CD4-positive, alpha-beta T cell treated with Interleukin-4 for 1 hour (primary cell): ENCODE measurements around the gene MCAM.
A peak's percentile ranks its signal among the peaks of the same experiment; 100 is the strongest.

Experiments used
- DNase-seq, 2 donors: peaks; one replicate each; pipeline ENCODE4 v3.0.0-alpha.2; 2020 to 2022

Gene MCAM

GRCh38 chr11:119344291-119345010 is 27.5 kb upstream of the MCAM start:
- no peak for DNase-seq

DNA sequence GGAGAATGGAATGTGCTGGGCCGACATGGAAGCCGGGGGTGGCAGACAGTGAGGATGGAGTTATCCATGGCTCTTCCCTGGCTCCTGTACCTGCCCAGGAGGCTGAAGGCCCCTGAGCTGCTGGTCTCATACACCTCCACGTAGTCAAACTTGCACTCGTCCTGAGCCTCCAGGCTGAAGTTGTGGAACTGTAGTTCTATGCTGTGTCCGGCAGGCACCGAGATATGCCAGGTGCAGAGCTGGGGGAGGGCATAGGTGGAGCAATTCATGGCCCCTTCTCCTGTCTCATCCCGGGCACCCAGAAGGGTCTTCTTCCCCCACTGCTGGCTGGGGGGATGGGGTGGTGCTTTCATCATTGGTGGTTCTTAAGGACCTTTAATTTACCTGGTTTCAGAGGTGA is 26.8 kb upstream of the MCAM start:
- no peak for DNase-seq

DNA sequence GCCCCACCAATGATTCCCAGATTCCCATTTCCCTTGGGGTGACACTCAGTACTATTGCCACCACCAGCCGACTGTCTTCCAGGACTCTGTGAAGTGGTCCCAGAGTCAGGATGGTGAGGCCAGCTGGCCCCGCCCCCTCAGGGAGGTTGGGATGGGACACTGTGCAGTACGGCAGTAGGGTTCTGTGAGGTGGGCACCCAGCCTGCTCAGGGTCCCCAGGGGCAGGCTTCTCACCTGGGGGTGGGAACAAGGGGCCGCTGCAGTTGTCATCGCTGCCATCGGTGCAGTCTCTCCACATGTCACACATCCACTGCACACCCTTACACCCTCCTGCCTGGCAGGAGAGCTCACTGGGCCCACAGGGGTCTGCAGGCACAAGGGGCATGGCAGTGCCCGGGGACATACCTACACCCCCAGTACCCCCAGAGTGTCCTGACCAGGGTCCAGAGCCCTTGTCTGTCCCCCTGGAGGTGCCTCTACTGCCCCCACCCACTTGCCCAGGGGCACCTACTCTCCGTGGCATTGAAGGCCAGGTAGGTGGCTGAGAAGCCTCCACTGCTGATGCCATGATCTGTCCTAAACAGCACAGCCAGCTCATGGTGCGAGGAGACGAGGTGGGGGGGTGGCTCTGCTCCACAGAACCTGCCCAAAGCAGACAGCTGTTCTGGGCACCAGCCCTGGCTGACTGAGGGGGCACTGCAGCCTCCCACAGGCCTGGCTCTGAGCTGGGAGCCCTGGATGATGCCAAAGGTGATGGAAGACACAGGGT is 25.6 kb upstream of the MCAM start:
- no peak for DNase-seq

- no peak for DNase-seq
Measured at GRCh38 chr11:119342023-119342300, 25.0 kb upstream of the MCAM start.

DNA sequence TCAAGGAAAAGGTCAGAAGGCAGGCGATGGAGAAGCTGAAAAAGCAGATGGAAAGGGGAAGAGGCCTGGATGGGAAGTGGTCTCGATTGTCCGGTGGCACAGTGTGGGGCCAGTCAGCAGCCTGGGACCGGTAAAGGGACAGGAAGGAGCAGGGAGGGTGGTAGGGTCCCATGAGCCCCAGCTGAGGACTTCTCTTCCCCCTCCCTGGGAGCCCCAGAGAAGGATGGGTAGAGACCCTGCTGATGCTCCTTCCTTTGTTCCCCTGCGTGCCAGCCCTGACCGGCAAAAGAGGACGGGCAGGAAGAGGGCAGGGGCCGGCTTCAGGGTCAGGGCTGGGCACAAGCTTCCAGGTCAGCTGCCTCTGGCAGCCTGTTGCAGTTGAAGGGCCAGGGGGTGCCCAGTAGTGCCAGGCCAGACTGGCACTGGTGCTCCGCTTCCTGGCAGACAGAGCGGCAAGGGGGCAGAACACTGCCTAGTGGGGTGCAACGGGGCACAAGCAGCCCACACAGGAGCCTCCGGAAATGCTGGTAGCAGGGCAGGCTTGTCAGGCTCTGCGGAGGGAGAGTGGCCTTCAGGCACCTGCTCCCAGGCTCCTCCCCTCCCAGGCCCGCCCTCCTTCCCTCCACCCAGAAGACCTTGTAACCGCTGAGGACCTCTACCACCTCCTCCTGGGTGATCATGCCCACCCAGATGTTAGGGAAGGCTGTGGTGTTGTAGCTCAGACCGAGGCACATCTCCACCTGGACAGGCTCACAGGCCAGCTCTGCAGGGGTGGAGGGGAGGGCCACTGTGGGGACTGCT is 24.5 kb upstream of the MCAM start:
- DNase-seq = no peak

DNA sequence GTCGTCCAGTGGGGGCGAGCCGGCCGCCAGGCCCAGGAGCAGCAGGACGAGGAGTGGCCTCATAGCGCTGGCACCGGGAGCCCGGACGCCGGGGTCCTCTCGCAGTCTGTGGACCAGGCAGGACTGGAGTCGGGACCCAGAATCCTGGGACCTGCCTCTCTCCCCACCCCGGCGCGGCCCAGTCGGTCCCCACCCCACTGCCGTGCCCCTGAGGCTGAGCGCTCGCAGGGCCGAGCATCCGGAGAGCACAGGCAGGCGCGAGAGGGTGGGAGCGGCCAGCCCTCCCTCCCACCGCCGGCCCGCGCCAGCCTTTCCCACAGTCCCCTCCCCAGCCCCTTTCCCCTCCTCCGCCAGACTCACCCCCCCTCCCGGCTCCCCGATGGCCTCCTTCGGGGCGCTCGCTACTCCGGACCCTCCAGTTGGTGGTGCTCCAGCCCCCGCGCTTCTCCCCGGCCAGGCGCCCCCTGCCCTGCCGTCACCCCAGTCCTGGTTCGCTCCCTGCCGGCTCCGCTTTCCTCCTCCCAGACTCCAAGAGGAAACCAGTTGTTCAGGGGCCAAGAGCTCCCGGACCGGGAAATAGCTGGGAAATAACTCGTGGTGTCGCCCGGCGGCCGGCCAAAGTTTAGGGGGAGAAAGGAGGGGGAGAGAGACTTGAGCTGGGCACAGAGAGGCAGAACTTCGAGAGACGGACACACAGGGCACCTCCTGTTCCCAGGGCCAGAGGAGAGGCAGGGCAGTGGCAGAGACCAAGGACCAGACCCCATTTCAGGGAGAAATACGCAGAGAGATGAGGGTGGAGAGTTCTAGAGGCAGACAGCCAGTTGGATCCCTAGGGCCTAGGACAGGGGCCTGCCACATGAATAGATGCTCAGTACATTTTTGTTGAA is 23.6 kb upstream of the MCAM start, which contains the start of gene C1QTNF5:
C1QTNF5 (minus strand) TSS at position 549 of the 887 bp plus-strand sequence; CDS start at position 63, 486 bp downstream.
- no peak for DNase-seq

DNA sequence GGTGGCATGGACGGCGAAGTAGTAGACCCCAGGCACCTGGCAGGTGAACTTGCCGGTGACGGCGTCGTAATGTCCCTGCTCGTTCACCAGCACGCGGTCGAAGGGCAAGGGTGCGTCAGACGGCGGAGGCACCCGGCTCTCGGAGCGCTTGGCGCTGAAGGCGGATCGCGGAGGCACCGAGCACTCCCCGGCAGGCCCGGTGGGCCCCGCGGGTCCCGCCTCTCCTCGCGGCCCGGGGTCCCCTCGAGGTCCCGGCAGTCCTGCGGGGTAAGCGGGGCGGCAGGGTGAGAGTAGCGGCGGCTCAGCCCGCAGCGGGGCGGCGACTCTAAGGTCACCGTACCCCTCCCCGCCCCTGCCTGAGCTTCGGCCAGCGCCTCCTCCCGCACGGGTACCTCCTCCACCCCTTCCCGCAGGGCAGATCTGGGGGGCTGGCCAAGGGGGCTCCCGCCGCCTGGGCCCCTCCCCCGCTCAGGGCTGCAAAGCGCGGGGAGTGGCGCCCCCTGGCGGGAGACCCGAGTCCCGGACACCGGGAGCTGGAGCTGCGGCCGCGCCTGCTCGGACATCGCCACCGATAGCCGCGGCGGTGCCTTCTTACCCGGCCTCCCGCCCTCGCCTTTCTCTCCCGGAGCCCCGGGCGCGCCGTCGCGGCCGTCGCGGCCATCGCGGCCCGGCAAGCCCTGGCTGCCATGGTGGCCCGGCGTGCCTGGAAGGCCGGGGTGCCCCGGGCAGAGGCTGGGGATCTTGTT is 22.8 kb upstream of the MCAM start:
- DNase-seq = no peak

DNA sequence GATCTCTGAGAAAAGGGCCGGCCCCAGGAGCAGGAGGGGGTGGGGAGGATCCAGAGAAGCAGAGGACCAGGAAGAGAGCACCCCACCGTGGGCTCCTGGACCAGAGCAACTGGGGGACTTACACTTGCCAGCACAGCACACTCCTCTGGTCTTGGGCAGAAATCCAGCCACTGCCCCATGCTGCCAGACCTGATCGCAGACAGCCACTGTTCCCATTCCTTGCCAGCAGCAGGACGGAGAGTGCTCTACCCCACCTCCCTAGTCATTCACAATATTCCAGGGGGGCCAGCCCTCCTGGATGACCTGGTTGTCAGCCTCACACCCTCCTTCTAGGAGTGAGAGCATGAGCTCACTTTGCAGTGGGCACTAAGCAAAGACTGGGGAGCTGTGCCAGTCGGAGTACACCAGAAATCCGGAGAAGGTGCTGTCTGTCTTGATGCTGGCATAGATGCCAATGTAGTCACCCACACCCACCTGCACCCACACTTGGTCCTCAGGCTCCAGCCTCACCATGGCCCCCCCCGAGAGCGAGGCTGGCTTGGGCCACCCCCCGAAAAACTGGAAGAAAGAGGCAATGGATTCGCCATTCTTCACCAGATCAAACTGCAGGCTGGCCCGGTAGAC is 22.1 kb upstream of the MCAM start:
- no peak for DNase-seq

DNA sequence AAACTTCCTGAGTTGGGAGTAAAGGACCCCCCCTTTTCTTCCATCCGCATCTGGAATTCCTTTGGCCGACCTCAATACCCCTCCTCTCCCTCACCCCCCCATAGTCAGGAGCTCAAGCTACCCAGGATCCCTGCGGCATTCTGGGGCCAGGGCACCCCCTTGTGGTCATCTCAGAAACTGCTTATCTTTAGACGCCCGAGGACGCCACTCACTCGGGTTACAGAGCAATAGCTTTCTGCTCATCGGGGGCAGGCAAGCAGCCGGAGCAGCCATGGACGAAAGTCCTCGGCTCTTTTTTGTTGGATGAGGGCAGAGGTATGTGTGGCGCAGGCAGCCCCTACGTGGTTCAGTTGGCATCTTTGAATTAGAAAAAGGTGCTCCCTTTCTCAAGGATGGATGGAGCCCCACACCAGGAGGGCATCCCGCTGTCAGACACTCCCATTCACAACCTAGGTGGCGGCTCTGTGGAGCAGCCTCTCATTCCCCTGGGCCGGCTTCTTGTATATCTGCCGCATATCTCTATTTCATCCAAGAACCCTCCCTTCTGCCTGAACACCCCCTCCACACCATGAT is 21.5 kb upstream of the MCAM start:
- peak; percentile 69 to 73 for DNase-seq

DNA sequence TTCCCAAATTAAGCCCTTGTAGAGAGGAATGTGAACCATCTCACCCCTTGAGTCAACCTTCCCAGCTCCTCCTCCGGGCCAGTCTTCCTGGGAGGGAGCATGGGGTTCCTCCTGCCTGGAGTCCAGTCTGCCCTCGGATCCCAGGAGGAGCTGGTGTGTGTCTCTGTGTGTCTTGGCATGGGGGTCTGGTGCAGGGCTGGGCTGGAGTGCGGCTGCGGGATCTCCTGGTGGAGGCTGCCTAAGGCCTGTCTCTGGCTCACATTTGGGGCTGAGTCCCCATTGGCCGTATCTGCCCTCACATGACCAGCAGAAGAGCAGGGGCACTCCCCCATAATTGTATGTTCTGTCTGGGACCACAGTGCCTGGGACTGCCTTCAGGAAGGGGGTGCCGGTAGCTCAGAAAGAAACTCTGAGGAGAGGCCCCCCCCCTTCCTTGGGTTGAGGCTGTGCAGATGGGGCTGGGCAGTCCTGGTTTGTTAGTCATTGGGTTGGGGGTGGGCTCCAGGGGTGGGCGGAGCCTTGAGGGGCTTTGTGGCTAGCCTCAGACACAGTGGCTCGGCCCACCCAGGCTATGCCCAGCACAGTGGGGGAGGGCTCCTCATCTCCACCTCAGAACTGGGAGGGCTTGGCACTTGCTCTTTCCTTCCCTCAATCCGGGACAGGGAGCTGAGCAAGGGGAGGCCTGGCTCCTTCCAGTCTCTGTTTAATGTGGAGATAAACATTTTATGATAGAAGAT is 20.8 kb upstream of the MCAM start:
- no peak for DNase-seq

DNA sequence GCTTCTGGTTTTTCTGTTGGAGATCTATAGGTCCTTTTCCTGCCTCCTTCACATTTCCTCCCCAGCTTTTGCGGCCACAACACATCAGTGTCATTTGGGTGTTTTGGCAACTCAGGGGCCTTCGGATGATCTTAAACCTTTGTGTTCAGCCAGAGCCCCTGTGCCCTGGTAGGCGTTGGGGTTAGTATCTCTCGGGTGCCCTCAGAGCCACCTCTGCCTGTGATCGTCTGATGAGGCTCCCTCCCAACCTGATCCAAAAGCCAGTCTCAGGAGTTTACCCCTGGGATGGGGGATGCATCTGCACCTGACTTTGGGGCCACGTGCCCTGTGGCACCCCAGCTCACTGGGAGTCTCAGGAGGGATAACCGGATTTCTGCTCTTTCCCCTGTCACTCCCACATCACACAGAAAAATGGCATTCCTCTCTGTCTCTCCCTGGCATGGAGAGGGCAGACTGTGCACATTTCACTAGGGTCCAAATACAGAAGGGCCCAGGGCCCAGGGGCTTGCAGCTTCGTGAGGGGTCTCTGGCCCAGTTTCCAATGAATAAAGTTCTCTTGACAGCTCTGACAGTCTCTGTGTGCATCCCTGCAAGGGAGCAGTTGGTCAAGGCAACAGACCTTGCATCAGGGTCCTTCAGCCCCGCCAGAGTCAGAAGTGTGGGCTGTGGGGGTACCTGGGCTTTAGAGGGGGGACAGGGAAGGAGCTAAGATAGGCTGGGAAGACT is 20.0 kb upstream of the MCAM start:
- no peak for DNase-seq

- no peak for DNase-seq
Measured at GRCh38 chr11:119335655-119336543, 19.0 kb upstream of the MCAM start.

DNA sequence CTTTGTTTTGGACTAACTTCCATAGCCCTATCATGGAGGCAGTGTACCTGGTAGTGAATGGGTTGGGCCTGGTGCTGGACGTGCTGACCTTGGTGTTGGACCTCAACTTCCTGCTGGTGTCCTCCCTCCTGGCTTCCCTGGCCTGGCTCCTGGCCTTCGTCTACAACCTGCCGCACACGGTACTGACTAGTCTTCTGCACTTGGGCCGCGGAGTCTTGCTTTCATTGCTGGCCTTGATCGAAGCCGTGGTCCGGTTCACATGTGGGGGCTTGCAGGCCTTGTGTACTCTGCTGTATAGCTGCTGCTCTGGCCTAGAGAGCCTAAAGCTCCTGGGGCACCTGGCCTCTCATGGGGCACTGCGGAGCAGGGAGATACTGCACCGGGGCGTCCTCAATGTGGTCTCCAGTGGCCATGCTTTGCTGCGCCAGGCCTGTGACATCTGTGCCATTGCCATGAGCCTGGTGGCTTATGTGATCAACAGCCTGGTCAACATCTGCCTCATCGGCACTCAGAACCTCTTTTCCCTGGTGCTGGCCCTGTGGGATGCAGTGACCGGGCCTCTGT is 18.2 kb upstream of the MCAM start:
- DNase-seq = no peak

- DNase-seq = peak; percentile 96 to 98
Measured at GRCh38 chr11:119334174-119334930, 17.4 kb upstream of the MCAM start, which contains the start of gene RNF26. Gene RNF26 (plus strand): TSS chr11:119334527. CDS start chr11:119335123, 596 bp downstream.

DNA sequence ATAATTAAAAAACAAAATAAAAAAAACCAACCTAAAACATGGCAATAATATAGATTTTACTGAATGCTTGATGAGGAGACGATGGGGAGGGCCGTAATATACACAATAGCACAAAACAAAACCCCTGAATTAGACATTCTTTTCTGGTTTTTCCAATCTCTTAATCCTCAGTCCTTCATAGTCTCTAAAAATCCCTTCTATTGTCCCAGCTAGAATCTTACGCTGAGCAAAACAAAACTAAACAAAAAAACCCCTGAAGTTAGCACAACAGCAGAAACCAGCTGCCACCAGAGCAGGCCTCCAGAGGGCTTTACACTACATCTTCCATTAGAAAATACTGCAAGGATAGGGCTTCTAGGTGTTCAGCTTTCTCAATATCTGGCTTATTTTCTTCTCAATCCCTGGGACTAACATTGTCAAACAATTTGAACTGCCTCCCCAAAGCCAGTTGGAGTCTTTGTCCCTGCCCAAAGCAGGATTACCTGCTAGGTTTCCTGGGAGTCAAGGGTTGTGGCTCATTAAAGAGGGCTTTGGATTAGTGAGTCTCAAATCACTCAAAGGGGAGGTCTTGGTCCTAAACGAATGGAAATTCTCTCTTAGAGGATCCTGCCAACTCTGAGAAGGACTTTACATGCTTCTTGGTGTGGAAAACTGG is 15.3 kb upstream of the MCAM start:
- no peak for DNase-seq

DNA sequence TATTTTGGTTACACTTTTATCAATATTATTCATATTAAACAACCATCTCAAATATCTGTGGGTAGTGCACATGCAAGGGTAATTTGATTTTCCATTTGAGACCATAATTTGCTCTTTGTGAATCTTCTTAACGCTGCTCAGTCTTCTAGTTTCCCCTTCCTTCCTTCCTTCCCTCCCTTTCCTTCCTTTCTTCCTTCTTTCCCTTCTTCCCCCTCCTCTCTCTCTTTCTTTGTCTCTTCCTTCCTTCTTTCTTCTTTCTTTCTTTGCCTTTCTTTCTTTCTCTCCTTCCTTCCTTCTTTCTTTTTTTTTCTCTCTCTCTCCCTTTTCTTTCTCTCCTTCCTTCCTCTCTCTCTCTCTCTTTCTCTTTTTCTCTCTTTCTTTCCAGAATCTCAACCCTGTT is 13.3 kb upstream of the MCAM start:
- DNase-seq = no peak

DNA sequence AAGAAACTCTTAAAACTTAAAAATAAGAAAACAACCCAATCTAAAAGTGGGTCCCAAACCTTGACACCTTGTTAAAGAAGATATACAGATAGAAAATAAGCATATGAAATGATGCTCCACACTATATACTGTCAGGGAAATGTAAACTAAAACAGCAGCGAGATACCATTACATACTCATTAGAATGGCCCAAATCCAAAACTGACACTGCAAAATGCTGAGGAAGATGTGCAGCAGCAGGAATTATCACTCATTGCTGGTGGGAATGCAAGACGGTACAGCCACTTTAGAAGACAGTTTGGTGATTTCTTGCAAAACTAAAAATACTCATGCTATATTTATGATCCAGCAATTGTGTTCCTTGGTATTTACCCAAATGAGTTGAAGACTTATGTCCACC is 12.4 kb upstream of the MCAM start:
- no peak for DNase-seq
